Mesendoderm (in vitro differentiated cells): ENCODE measurements around the gene PRPF38A.

Source experiments
- DNase-seq: peaks from one replicate; pipeline ENCODE4 v3.0.0; 2013
- H2AK5ac ChIP-seq: 2 replicates; pipeline ENCODE4 v1.6.1; 2013; ENCODE audit warnings: low read length, inconsistent platforms
- H2BK120ac ChIP-seq: 2 replicates; pipeline ENCODE4 v1.6.1; 2013; ENCODE audit warnings: low read depth, mild to moderate bottlenecking, low read length, moderate library complexity, mixed read lengths
- H2BK15ac ChIP-seq: replicated peaks from 2 replicates; pipeline ENCODE4 v1.6.1; 2013; ENCODE audit warnings: low read depth, mild to moderate bottlenecking, moderate library complexity
- H2BK5ac ChIP-seq: 2 replicates; pipeline ENCODE4 v1.6.1; 2013; ENCODE audit warnings: low read length, inconsistent platforms
- H3K18ac ChIP-seq: 2 replicates; pipeline ENCODE4 v1.6.1; 2013; ENCODE audit warnings: mild to moderate bottlenecking, low read length, mixed read lengths
- H3K23ac ChIP-seq: one replicate; pipeline ENCODE4 v1.6.1; 2013; ENCODE audit warnings: low read length
- H3K27ac ChIP-seq: 2 replicates; pipeline ENCODE4 v1.5.1; 2013; ENCODE audit warnings: low read depth, mild to moderate bottlenecking, inconsistent platforms, low read length, moderate library complexity
- H3K27me3 ChIP-seq: 2 replicates; pipeline ENCODE4 v1.6.1; 2013; ENCODE audit warnings: low read length, control low read depth, mild to moderate bottlenecking, inconsistent platforms; ENCODE audit not compliant: insufficient read depth, poor library complexity
- H3K36me3 ChIP-seq: 2 replicates; pipeline ENCODE4 v1.6.1; 2013; ENCODE audit warnings: low read length, inconsistent platforms; ENCODE audit not compliant: control insufficient read depth, insufficient read depth
- H3K4ac ChIP-seq: one replicate; pipeline ENCODE4 v1.6.1; 2013; ENCODE audit warnings: low read depth, mild to moderate bottlenecking, low read length, moderate library complexity
- H3K4me1 ChIP-seq: 2 replicates; pipeline ENCODE4 v1.6.1; 2013; ENCODE audit warnings: low read depth, low read length, inconsistent platforms; ENCODE audit not compliant: control insufficient read depth
- H3K4me2 ChIP-seq: 2 replicates; pipeline ENCODE4 v1.6.1; 2013; ENCODE audit warnings: low read length
- H3K4me3 ChIP-seq: 2 replicates; pipeline ENCODE4 v1.5.1; 2013; ENCODE audit warnings: mild to moderate bottlenecking, low read length
- H3K56ac ChIP-seq: one replicate; pipeline ENCODE4 v1.6.1; 2013; ENCODE audit warnings: low read length
- H3K79me1 ChIP-seq: 2 replicates; pipeline ENCODE4 v1.6.1; 2013; ENCODE audit warnings: low read length, inconsistent platforms
- H3K79me2 ChIP-seq: 2 replicates; pipeline ENCODE4 v1.6.1; 2013; ENCODE audit warnings: mild to moderate bottlenecking, low read length; ENCODE audit not compliant: control insufficient read depth, insufficient read depth
- H3K9ac ChIP-seq: 2 replicates; pipeline ENCODE4 v1.6.1; 2013; ENCODE audit warnings: low read length, inconsistent platforms
- H4K5ac ChIP-seq: one replicate; pipeline ENCODE4 v1.6.1; 2013; ENCODE audit warnings: low read length
- H4K8ac ChIP-seq: one replicate; pipeline ENCODE4 v1.6.1; 2013; ENCODE audit warnings: low read depth, mild to moderate bottlenecking, control low read depth, low read length, moderate library complexity
- WGBS: extraction: QIAGEN DNeasy Blood & Tissue Kit; methylation state at CpG from one replicate; pipeline ENCODE4 v1.1.7; 2013; ENCODE audit warnings: low lambda C conversion rate, missing lambda C conversion rate; ENCODE audit not compliant: insufficient coverage; ENCODE audit errors: extremely low coverage; 5-methylcytosine and 5-hydroxymethylcytosine counted together

Gene PRPF38A

DNA sequence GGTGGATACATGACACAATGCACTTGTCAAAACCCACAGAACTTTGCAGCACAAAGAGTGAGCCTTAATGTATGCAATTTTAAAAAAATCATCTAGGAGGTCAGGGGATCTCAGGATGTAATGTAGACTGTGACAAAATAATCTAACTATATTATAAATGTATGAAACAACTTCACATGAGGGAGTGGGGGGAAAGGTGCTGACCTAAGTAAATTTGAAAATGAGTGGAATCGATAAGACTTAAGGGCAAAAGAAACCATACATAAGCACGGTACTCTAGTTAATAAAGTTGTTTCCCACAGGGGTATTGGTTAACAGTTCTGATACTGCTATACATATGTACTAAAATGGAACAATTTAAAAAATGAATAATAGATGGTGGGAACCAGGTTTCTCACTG is 64.7 kb downstream of the PRPF38A start:
- Histone ChIP-seq H2BK5ac (no peak overlapping the region), H3K4me3 (no peak overlapping the region), H3K18ac (no peak overlapping the region), H2BK15ac (no peak overlapping the region), H2AK5ac (no peak overlapping the region), H4K8ac (no peak overlapping the region), H3K79me2 (no peaks in the 10 kb centered on the region), H3K9ac (no peak overlapping the region), H4K5ac (no peak overlapping the region), H2BK120ac (no peak overlapping the region), H3K56ac (no peak overlapping the region), H3K36me3 (no peaks in the 10 kb centered on the region), H3K4me2 (no peak overlapping the region), H3K27me3 (no peaks in the 10 kb centered on the region), H3K4ac (no peak overlapping the region), H3K23ac (no peak overlapping the region), H3K4me1 (no peaks in the 10 kb centered on the region), H3K79me1 (no peaks in the 10 kb centered on the region), H3K27ac (no peak overlapping the region)
- no peak for DNase-seq
- no CpG with 5 or more reads among the region's 2 CpGs for WGBS
